RWPE1 (cell line): Measurements from ENCODE around the gene LRRC43.
"Not testable (repeated sequence)": the region's sequence is repeated elsewhere in the genome, so short reads cannot be mapped to it uniquely, and the experiment has no call there.

Experiments
- CTCF ChIA-PET: fragments of 350-600 bp; sonication (Branson Sonifier 250); formaldehyde crosslinking; extraction: SDS; loops from one replicate; lab custom pipeline; 2021; lab: Yijun Ruan, JAX
- POLR2A ChIA-PET: fragments of 400-600 bp; formaldehyde crosslinking; extraction: SDS; loops from one replicate; lab custom pipeline; 2020; ENCODE audit warnings: antibody characterized with exemption; ENCODE audit not compliant: low non-redundant PET; lab: Yijun Ruan, JAX
- DNase-seq: peaks from one replicate; pipeline ENCODE4 v3.0.0; 2012; ENCODE audit warnings: low spot score
- H3K27ac ChIP-seq: fragments of 450-650 bp; 2 replicates; pipeline ENCODE4 v1.5.1; 2017
- CTCF ChIP-seq: fragments of 450-650 bp; conservative IDR thresholded peaks from 2 replicates; pipeline ENCODE4 v1.5.1; 2017; ENCODE audit warnings: low read depth, mild to moderate bottlenecking

LRRC43 gene

GRCh38 chr12:122166422-122167349, 16.2 kb upstream of the LRRC43 start:
- no peak overlapping the region for H3K27ac ChIP-seq
- no peak for DNase-seq
- CTCF ChIA-PET = no interaction called here
- TF ChIP-seq CTCF = no peak
- POLR2A ChIA-PET = no interaction called here

GRCh38 chr12:122167356-122167925, 15.5 kb upstream of the LRRC43 start:
- ChIA-PET CTCF (no interaction called here), POLR2A (no interaction called here)
- no peak for DNase-seq
- TF ChIP-seq CTCF = no peak
- no peak overlapping the region for H3K27ac ChIP-seq

GRCh38 chr12:122168492-122168891, 14.4 kb upstream of the LRRC43 start:
- H3K27ac ChIP-seq = no peak overlapping the region
- ChIA-PET POLR2A (no interaction called here), CTCF (no interaction called here)
- DNase-seq = no peak
- TF ChIP-seq CTCF = no peak

GRCh38 chr12:122171399-122171798, 11.5 kb upstream of the LRRC43 start:
- no peak for TF ChIP-seq CTCF
- no peak for DNase-seq
- ChIA-PET POLR2A (no interaction called here), CTCF (no interaction called here)
- H3K27ac ChIP-seq = no peak overlapping the region

- TF ChIP-seq CTCF = no peak
- ChIA-PET POLR2A (no interaction called here), CTCF (interaction anchor here (0.9 kb wide), 1 partner anchor 24 kb away, joined by 4 read pairs; no protein-coding TSS in a partner anchor)
- H3K27ac ChIP-seq = no peak overlapping the region
- DNase-seq = no peak
Measured at GRCh38 chr12:122172262-122172939, 10.5 kb upstream of the LRRC43 start.

- ChIA-PET CTCF (interaction anchor here (0.6 kb wide), 1 partner anchor 109 kb away, joined by 3 read pairs; no protein-coding TSS in a partner anchor), POLR2A (no interaction called here)
- H3K27ac ChIP-seq = no peak within 1 kb of the TSS
- no peak for TF ChIP-seq CTCF
- DNase-seq = no peak
Measured at GRCh38 chr12:122174155-122174845, 8.6 kb upstream of the LRRC43 start, which contains the start of gene IL31. Gene IL31, minus strand, starts transcription at chr12:122174221. Its CDS starts 49 bp downstream, at chr12:122174172.

GRCh38 chr12:122176473-122176872, 6.5 kb upstream of the LRRC43 start:
- POLR2A ChIA-PET = not testable (repeated sequence)
- CTCF ChIA-PET = interaction anchor here (0.6 kb wide), 1 partner anchor 20 kb away, joined by 5 read pairs; no protein-coding TSS in a partner anchor

More at GRCh38 chr12:122176473-122176872, 6.5 kb upstream of the LRRC43 start:
- H3K27ac ChIP-seq, DNase-seq: not testable (repeated sequence)
